GM18508 (cell line): ENCODE results near the gene DEGS1.

Source experiments
- ATAC-seq: cut with Tn5 transposase; IDR thresholded peaks from one replicate; pipeline ENCODE4 v1.9.1; 2021; ENCODE audit warnings: moderate number of reproducible peaks; ENCODE audit not compliant: insufficient read depth, unreplicated experiment

The DEGS1 gene

GRCh38 chr1:224211206-224211962 is 28.3 kb downstream of the DEGS1 start:
- ATAC-seq, result no peak

- ATAC-seq, result no peak
Observed at GRCh38 chr1:224212618-224213061, 29.6 kb downstream of the DEGS1 start.

GRCh38 chr1:224213438-224214119 is 30.5 kb downstream of the DEGS1 start:
- no peak for ATAC-seq

GRCh38 chr1:224216382-224216781 is 33.3 kb downstream of the DEGS1 start:
- no peak for ATAC-seq

GRCh38 chr1:224217655-224218623 is 34.9 kb downstream of the DEGS1 start:
- ATAC-seq, result no peak

- ATAC-seq, result no peak
Observed at GRCh38 chr1:224219011-224219611, 36.1 kb downstream of the DEGS1 start.

- ATAC-seq, result no peak
Observed at GRCh38 chr1:224219612-224220059, 36.6 kb downstream of the DEGS1 start.

- ATAC-seq, result no peak
Observed at GRCh38 chr1:224223819-224224714, 41.0 kb downstream of the DEGS1 start.

GRCh38 chr1:224226849-224227502 is 43.9 kb downstream of the DEGS1 start:
- ATAC-seq, result no peak

- no peak for ATAC-seq
Observed at GRCh38 chr1:224234017-224234416, 51.0 kb downstream of the DEGS1 start.

- no peak for ATAC-seq
Observed at GRCh38 chr1:224235813-224236493, 52.9 kb downstream of the DEGS1 start.

GRCh38 chr1:224237119-224237881 is 54.3 kb downstream of the DEGS1 start:
- no peak for ATAC-seq

GRCh38 chr1:224238212-224238611 is 55.2 kb downstream of the DEGS1 start:
- no peak for ATAC-seq

- no peak for ATAC-seq
Observed at GRCh38 chr1:224238756-224239155, 55.7 kb downstream of the DEGS1 start.
